ENCODE data around the gene CDC25B.
"Not testable (repeated sequence)": the region's sequence is repeated elsewhere in the genome, so short reads cannot be mapped to it uniquely, and the experiment has no call there.

The CDC25B gene

GRCh38 chr20:3821996-3822395 is 25.9 kb downstream of the CDC25B start:
- in situ Hi-C loops (cut with HindIII; ENCODE audit: low sequenced_read_pairs) = no loop called here

DNA sequence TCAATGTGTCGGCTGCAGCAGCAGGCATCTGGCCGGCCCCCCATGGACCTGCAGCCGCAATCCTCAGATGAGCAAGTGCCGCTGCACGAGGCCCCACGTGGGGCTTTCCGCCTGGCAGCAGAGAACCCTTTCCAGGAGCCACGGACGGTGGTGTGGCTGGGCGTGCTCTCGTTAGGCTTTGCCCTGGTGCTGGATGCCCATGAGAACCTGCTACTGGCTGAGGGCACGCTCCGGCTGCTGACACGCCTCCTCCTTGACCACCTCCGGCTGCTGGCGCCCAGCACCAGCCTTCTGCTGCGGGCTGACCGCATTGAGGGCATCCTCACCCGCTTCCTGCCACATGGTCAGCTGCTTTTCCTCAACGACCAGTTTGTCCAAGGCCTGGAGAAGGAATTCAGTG is 27.8 kb downstream of the CDC25B start:
- in situ Hi-C loops (cut with HindIII; ENCODE audit: low sequenced_read_pairs) = no loop called here

GRCh38 chr20:3825526-3825925 is 29.4 kb downstream of the CDC25B start:
- in situ Hi-C loops (cut with HindIII; ENCODE audit: low sequenced_read_pairs) = no loop called here

DNA sequence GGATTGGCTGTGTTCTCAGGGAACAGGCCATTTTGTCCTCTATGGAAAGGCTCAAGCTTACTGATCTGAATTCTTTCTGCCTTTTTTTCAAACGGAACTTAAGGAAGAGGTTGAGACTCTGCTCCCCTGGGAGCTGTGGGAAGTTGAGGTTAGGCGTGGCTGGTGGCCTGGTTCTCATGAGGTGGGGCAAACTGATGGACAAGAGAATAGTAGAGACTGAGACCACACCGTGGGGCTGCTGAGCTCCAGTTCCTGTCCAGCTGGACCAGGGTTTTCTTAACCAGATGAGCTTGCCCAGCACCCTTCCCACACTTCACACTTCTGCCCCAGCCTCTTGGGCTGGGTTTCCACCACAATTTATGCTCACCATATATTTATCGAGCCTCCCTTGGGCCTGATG is 30.3 kb downstream of the CDC25B start:
- in situ Hi-C loops (cut with HindIII; ENCODE audit: low sequenced_read_pairs) = no loop called here

DNA sequence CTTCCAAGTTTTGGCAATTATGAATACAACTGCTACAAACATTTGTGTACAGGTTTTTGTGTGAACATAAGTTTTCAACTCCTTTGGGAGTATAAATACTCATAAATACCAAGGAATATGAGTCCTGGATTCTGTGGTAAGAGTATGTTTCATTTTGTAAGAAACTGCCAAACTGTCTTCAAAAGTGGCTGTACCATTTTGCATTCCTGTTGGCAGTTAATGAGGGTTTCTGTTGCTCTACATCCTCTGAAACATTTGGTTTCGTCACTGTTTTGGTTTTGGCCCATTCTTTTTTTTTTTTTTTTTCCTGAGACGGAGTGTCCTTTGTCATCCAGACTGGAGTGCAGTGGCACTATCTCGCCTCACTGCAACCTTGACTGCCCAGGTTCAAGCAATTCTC is 32.7 kb downstream of the CDC25B start:
- in situ Hi-C loops (cut with HindIII; ENCODE audit: low sequenced_read_pairs) = no loop called here

- in situ Hi-C loops (cut with HindIII; ENCODE audit: low sequenced_read_pairs) = not testable (repeated sequence)
Observed at GRCh38 chr20:3829891-3830290, 33.8 kb downstream of the CDC25B start.

DNA sequence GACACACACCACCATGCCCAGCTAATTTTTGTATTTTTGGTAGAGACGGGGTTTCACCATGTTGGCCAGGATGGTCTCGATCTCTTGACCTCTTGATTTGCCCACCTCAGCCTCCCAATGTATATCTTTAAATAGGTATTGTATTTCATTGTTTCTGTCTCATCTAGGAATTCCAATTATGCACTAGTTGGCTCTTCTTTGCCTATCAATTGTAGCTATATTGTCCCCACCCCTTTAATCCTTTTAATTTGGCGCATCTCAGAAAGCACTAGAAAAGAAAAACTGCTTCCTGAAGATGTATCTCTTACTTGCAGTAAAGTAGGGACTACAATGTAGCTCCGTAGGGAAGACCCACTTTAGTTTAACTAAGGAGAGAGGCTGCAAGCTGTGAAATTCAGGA is 40.0 kb downstream of the CDC25B start:
- in situ Hi-C loops (cut with HindIII; ENCODE audit: low sequenced_read_pairs) = no loop called here

GRCh38 chr20:3839328-3839727 is 43.2 kb downstream of the CDC25B start:
- in situ Hi-C loops (cut with HindIII; ENCODE audit: low sequenced_read_pairs) = no loop called here

GRCh38 chr20:3840201-3840600 is 44.1 kb downstream of the CDC25B start:
- in situ Hi-C loops (cut with HindIII; ENCODE audit: low sequenced_read_pairs) = not testable (repeated sequence)

- in situ Hi-C loops (cut with HindIII; ENCODE audit: low sequenced_read_pairs) = no loop called here
Observed at GRCh38 chr20:3842348-3842930, 46.3 kb downstream of the CDC25B start.

GRCh38 chr20:3843490-3843889 is 47.4 kb downstream of the CDC25B start:
- in situ Hi-C loops (cut with HindIII; ENCODE audit: low sequenced_read_pairs) = no loop called here

DNA sequence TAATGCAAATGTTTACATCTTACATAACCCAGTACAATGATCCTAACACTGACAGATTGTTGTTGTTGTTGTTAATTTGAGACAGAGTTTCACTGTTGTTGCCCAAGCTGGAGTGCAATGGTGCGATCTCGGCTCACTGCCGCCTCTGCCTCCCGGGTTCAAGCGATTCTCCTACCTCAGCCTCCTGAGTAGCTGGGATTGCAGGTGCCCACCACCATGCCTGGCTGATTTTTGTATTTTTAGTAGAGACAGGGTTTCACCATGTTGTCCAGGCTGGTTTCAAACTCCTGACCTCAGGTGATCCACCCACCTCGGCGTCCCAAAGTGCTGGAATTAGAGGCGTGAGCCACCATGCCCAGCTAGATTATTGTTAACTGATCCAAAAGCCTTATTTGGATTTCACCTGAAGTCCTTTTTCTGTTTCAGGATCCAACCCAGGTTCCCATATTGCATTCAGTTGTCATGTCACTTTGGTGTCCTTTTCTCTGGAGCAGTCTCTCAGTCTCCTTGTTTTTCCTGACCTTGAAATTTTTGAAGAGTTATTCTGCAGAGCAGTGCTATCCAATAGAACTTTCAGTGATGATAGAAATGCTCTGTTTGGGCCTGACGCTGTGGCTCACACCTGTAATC is 48.0 kb downstream of the CDC25B start:
- in situ Hi-C loops (cut with HindIII; ENCODE audit: low sequenced_read_pairs) = not testable (repeated sequence)

- in situ Hi-C loops (cut with HindIII; ENCODE audit: low sequenced_read_pairs) = no loop called here
Observed at GRCh38 chr20:3846378-3846739, 50.2 kb downstream of the CDC25B start.

GRCh38 chr20:3846740-3847428 is 50.8 kb downstream of the CDC25B start, which contains the start of gene MAVS:
Gene MAVS (plus strand): TSS chr20:3846834. CDS start chr20:3854625, 7,791 bp downstream.
- in situ Hi-C loops (cut with HindIII; ENCODE audit: low sequenced_read_pairs) = no loop called here

DNA sequence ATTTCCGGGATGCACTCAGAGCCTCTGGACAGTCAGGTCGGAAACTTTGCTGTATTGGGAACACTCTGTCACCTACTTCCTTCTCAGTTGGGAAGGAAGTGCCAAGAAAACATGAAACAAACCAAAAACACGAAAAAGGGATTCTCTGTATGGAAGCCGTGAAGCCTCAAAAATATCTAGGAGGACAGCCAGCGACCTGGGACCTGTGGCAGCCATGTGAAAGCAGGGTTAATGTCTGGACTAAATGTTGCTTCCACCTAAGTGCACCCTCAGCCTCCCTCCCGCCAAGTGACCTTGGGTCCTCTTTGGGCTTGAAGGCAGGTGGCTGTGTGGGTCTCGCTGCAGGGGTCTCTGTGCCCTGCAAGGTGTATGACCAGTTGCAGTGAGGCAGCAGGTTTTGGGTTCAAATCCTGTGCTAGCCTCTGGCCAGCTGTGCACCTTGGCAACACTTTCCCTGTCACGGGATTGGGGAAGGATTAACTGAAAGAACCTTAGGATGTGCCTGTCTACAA is 51.4 kb downstream of the CDC25B start:
- in situ Hi-C loops (cut with HindIII; ENCODE audit: low sequenced_read_pairs) = no loop called here

DNA sequence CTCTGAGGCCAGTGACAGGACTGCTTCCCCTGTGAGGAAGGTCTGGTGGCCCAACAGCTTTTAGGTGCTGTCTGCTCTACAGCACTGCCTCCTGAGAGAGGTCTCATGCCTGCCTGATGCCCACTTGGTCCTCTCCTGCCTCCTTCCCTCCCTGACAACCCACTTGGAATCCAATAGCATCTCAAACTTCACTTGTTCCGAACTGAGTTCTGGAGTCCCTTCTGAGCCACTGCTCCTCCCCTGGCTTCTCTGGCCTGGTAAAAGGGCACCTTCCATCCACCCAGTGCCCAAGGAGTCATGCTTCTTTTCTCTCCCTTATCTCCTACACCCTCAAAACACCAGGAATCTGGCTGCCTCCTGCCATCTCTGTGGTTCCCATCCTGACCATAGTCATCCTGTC is 52.5 kb downstream of the CDC25B start:
- in situ Hi-C loops (cut with HindIII; ENCODE audit: low sequenced_read_pairs) = no loop called here

DNA sequence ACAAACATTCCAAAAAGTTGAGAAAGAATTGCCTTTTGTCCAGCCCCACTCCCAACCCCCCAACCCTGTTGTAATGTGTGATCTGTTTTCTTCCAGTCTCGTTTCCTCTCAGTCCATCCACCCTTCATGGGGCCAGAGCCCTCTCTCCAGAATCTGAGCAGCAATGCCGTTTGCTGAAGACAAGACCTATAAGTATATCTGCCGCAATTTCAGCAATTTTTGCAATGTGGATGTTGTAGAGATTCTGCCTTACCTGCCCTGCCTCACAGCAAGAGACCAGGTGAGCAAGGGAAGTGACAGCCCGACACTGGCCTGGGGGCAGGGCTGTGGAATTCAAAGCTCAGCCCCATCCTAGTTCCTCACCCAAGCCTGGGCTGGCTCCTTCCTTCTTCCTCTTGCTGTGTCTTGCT is 58.4 kb downstream of the CDC25B start:
- in situ Hi-C loops (cut with HindIII; ENCODE audit: low sequenced_read_pairs) = no loop called here

Measured in DLD1 (cell line).